GM12874 (cell line): Measurements from ENCODE around the gene RASGRP2.

ENCODE experiments used
- TF ChIP-seq, protein P1 (sequence below): IDR thresholded peaks from 2 replicates; pipeline ENCODE4 v1.5.1; 2011; ENCODE audit warnings: low read depth, mild to moderate bottlenecking, control low read depth, low read length, moderate library complexity; ENCODE audit not compliant: insufficient read depth

RASGRP2 gene

GRCh38 chr11:64726867-64727530 lies 16.9 kb downstream of the RASGRP2 start:
- TF ChIP-seq, protein P1, sequence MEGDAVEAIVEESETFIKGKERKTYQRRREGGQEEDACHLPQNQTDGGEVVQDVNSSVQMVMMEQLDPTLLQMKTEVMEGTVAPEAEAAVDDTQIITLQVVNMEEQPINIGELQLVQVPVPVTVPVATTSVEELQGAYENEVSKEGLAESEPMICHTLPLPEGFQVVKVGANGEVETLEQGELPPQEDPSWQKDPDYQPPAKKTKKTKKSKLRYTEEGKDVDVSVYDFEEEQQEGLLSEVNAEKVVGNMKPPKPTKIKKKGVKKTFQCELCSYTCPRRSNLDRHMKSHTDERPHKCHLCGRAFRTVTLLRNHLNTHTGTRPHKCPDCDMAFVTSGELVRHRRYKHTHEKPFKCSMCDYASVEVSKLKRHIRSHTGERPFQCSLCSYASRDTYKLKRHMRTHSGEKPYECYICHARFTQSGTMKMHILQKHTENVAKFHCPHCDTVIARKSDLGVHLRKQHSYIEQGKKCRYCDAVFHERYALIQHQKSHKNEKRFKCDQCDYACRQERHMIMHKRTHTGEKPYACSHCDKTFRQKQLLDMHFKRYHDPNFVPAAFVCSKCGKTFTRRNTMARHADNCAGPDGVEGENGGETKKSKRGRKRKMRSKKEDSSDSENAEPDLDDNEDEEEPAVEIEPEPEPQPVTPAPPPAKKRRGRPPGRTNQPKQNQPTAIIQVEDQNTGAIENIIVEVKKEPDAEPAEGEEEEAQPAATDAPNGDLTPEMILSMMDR, result no peak

DNA sequence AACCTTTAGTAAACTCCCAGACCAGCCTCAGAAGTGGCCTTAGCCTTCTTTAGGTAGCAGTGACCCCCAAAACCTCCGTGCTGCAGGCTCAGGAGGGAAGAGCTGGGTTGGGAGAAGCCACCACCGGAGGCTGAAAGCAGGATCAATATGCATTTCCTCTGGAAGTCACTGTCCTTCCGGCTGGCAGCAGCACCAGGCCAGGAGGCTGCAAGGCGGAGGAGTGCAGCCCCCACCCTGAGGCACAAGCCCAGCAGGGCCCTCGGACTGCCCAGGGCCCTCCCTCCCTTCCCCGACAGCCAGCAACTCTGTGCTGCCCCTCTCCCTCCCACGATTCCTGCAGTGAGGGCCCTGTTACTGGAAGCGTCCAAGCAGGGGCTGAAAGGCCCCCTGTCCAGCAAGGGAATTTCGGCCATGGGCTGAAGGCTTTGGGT lies 17.7 kb downstream of the RASGRP2 start:
- TF ChIP-seq, protein P1, result no peak

- TF ChIP-seq, protein P1, result no peak
Observed at GRCh38 chr11:64724863-64725532, 18.9 kb downstream of the RASGRP2 start.

DNA sequence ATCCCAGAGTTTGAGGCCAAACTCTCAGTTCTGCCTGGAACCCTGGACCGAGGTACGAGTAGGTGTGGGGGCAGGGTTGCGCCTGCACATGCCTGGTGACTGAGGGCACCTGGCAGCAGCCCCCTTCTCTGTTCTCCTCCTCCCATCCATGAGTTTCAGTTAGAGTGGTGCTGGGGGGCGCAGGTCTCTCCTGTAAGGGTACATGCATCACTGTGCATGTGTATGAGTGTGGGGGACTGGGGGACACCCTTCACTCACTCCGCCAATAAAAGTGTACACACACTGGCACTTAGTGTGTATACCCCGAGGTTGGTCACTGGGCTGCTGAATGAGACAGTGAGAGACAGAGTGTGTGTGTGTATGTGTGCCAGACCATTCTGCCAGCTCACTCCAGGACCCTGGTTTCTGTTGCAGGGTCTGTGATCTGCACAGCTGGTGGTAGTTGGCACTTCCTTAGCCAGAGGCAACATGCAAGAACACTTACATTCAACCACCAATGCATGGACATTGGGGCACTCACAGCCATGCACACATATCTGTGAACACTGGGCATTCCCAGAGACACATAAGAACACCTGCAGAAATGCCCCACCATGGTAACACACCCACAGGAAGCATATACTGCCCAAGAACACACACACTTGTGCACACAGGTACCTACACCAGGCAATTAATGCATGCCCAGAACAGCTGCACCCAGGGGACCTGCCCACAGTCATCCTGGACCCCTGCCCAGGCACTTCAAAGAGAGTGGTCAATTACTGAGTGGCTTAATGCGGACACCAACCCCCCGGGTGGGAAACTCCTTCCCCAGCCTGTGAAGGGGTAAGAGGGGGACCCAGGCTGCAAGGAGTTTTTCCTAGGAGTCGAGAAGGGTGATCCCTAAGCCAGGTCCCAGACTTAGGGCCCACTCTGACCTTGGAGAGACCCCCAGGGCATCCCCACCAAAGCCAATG lies 19.8 kb downstream of the RASGRP2 start:
- TF ChIP-seq, protein P1, result no peak

GRCh38 chr11:64723117-64723906 lies 20.6 kb downstream of the RASGRP2 start, which contains the start of gene NRXN2:
Gene NRXN2 (minus strand): TSS chr11:64723197. CDS start chr11:64713699, 9,498 bp downstream.
- TF ChIP-seq, protein P1, result peak; percentile 99

- TF ChIP-seq, protein P1, result no peak
Observed at GRCh38 chr11:64722141-64723065, 21.5 kb downstream of the RASGRP2 start.
